GM18507 (cell line): ENCODE results near the gene MALAT1.
"Not testable (repeated sequence)": the region's sequence is repeated elsewhere in the genome, so short reads cannot be mapped to it uniquely, and the experiment has no call there.

Experiments
- DNase-seq: peaks from one replicate; pipeline ENCODE4 v3.0.0; 2011; ENCODE audit warnings: low read depth; ENCODE audit not compliant: insufficient read length; ENCODE audit errors: extremely low spot score
- FAIRE-seq: peaks from 2 replicates; lab custom pipeline; 2011; peaks lifted over from hg19 to GRCh38; lab: Jason Lieb, UNC

MALAT1 gene

DNA sequence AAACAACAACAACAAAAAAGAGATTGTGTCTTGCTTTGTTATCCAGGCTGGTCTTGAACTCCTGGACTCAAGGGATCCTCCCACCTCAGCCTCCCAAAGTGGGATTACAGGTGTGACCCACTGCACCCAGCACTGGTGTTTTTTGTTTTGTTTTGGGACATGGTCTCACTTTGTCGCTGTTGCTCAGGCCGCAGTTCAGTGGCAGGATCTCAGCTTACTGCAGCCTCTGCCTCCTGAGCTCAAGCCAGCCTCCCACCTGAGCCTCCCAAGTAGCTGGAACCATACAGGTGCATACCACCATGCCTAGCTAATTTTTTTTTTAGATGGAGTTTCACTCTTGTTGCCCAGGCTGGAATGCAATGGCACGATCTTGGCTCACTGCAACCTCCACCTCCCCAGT, 13.5 kb downstream of the MALAT1 start:
- not testable (repeated sequence) for DNase-seq, FAIRE-seq

DNA sequence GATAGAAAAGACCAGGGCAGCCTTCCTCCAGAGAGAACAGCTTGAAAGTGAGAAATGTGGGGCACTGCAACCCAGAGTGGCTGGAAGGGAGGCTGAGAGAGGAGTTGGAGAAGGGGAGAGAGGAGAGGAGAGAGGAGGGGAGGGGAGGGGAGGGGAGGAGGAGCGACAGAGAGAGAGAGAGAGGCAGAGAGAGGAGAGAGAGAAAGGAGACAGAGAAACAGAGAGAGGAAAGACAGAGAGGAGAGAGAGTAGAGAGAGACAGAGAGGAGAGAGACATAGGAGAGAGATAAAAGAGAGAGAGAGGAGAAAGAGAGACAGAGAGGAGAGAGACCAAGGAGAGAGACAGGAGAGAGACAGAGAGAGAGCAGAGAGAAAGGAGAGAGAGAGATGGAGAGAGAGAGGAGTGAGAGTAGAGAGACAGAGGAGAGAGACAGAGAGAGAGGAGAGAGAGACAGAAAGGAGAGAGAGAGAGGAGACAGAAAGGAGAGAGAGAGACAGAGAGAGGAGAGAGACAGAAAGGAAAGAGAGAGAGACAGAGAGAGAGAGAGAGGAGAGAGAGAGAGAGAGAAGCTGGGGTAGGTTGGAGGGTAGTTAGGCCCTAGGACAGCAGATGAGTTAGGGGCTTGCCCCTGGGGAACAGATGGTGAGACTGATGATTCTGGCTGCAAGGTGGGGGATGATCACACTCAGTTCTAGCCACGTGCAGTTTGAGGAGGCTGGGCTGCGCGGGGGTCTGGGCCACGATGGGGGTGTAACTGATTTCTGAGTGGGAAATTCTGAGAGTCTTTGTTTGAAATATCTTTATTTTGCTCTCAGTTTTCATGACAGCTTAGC, 17.5 kb downstream of the MALAT1 start:
- FAIRE-seq: no peak

DNA sequence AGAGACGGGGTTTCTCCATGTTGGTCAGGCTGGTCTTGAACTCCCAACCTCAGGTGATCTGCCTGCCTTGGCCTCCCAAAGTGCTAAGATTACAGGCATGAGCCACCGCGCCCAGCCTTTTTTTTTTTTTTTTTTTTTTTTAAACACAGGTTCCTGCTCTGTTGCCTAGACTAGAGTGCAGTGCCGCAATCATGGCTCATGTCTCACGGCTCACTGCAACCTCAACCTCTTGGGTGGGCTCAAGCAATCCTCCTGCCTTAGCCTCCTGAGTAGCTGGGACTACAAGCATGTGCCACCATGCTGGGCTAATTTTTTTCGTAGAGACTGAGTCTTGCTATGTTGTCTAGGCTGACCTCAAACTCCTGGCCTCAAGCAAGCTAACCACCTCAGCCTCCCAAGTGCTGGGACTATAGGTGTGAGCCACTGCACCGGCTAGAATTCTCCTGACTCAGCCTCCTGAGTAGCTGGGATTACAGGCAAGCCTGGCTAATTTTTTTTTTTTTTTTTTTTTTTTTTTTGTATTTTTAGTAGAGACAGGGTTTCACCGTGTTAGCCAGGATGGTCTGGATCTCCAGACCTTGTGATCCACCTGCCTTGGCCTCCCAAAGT, 20.2 kb downstream of the MALAT1 start:
- not testable (repeated sequence) for FAIRE-seq, DNase-seq

More for the DNA sequence above, 17.5 kb downstream of the MALAT1 start:
- DNase-seq: no peak

DNA sequence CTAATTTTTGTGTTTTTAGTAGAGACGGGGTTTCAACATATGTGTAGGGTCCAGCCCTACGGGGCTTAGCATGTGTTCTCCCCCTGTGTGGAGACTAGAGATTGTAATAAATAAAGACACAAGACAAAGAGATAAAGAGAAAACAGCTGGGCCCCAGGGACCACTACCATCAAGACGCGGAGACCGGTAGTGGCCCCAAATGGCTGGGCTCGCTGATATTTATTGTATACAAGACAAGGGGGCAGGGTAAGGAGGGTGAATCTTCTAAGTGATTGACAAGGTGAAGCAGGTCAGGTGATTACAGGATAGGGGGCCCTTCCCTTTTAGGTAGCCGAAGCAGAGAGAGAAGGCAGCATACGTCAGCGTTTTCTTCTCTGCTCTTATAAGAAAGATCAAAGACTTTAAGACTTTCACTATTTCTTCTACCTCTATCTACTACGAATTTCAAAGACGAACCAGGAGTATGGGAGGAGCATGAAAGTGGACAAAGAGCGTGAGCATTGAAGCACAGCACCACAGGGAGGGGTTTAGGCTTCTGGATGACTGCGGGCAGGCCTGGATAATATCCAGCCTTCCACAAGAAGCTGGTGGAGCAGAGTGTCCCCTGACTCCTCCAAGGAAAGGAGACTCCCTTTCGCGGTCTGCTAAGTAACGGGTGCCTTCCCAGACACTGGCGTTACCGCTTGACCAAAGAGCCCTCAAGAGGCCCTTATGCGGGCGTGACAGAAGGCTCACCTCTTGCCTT, 23.1 kb downstream of the MALAT1 start:
- DNase-seq, FAIRE-seq: not testable (repeated sequence)

DNA sequence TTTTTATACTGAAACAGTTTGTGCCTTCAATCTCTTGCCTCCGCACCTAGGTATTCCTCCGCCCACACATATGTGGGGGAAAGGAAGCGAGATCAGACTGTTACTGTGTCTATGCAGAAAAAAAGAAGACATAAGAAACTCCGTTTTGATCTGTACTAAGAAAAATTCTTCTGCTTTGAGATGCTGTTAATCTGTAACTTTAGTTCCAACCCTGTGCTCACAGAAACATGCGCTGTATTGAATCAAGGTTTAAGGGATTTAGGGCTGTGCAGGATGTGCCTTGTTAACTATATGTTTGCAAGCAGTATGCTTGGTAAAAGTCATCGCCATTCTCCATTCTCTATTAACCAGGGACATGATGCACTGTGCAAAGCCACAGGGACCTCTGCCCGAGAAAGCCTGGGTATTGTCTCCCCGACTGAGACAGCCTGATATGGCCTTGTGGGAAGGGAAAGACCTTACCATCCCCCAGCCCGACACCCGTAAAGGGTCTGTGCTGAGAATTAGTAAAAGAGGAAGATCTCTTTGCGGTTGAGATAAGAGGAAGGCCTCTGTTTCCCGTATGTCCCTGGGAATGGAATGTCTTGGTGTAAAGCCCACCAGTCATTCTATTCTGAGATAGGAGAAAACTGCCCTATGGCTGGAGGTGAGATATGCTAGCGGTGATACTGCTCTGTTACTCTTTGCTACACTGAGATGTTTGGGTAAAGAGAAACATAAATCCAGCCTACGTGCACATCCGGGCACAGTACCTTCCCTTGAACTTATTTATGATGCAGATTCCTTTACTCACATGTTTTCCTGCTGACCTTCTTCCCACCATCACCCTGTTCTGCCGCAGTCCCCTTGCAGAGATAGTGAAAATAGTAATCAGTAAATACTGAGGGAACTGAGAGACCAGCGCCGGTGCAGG, 24.1 kb downstream of the MALAT1 start:
- FAIRE-seq: peak; percentile 54
- not testable (repeated sequence) for DNase-seq

DNA sequence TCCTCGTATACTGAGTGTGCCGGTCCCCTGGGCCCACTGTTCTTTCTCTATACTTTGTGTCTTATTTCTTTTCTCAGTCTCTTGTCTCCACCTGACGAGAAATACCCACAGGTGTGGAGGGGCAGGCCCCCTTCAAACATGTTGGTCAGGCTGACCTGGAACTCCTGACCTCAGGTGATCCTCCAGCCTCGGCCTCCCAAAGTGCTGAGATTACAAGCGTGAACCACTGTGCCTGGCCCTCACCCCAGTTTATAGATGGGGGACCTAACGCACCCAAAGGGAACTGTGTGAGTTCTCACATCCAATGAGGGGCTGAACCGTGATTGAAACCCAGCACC, 24.8 kb downstream of the MALAT1 start:
- DNase-seq, FAIRE-seq: not testable (repeated sequence)

DNA sequence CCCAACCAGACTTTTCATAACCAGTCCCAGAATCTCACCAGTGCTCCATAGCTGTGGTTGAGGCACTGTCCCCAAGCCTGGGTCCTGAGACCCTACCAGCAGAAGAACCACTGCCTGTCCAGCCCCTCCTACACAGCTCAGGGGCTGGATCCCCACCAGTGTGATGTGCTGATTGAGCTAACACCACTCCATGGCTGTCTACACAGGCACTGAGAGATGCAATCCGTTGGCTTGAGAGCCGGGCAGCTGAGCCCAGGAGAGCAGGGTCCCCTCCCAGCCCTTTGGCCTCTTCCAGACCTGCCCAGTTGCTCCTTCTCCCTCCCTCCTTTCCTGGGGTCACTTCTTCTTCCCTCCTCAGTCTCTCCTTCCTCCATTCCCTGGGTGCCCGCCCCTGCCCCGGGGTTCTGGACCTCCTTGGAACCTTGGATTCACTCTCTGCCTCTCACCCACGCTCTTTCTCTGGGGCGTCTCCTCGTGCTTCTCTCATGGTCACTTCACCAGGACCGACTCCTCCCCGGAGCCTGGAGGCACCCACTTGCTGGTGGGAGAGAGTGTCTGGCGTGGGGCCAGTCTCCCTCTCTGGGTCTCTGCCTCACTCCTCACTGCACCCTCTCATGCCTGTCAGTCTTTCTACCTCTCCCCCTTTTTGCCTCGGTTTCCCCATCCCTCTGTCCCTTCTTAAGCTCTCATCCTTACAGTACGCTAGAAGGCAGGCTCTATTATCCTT, 25.3 kb downstream of the MALAT1 start:
- FAIRE-seq (no peak), DNase-seq (no peak)

DNA sequence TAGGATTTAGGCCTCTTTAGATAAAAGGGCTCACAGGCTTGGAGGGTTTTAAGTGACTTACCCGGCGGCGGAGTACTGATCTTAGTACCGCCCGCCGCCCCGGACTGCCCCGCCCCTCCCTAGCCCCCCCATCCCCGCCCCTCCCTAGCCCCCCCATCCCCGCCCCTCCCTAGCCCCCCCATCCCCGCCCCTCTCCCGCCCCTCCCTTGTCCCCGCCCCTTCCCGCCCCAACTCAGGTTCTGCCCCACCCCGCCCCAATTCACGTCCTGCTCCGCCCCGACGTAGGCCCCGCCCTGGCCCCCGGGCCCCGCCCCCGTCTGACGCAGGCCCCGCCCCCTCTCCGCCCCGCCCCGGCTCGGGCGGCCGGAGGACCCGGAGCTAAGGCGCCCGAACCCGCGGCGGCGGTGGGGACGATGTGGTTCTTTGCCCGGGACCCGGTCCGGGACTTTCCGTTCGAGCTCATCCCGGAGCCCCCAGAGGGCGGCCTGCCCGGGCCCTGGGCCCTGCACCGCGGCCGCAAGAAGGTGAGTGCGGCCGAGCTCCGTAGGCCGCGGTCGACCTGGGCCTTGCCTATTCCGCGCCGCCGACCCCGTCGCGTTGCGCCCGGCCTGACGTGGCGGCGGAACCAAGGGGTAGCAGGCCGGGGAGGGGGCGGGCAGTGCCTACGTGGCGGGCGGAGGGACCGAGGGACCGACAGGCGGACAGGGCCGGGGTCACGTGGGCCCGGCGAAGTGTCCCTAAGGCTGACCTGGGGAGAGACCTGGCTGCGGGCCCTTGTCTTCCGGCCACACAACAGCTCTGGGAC, 26.1 kb downstream of the MALAT1 start, which contains the start of gene SCYL1:
TSS of gene SCYL1 (plus strand) at position 343 of the 805 bp plus-strand sequence. CDS start at position 414, 71 bp downstream.
- FAIRE-seq (no peak), DNase-seq (peak; percentile 88)

DNA sequence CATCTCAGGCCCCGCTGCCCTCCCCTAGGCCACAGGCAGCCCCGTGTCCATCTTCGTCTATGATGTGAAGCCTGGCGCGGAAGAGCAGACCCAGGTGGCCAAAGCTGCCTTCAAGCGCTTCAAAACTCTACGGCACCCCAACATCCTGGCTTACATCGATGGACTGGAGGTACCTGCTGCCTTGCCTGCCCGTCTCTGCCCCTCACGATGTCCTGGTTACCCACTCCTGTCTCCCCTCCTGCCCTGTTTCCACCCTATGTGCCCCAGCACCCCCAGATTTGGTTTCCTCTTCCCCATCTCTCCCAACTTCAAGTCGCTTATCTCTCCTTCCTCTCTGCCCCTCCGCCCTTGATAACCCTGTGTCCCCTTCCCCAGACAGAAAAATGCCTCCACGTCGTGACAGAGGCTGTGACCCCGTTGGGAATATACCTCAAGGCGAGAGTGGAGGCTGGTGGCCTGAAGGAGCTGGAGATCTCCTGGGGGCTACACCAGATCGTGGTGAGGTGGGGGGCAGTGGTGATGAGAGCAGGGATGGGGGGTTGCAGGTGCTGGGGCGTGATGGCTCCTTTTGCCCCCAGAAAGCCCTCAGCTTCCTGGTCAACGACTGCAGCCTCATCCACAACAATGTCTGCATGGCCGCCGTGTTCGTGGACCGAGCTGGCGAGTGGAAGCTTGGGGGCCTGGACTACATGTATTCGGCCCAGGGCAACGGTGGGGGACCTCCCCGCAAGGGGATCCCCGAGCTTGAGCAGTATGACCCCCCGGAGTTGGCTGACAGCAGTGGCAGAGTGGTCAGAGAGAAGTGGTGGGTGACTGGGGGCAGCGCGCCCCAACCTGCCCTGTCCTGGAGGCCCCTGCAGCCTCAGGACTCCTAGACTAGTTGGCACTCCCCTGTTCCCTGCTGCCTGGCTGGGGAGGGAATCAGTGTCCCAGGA, 27.0 kb downstream of the MALAT1 start:
- DNase-seq (no peak), FAIRE-seq (no peak)

DNA sequence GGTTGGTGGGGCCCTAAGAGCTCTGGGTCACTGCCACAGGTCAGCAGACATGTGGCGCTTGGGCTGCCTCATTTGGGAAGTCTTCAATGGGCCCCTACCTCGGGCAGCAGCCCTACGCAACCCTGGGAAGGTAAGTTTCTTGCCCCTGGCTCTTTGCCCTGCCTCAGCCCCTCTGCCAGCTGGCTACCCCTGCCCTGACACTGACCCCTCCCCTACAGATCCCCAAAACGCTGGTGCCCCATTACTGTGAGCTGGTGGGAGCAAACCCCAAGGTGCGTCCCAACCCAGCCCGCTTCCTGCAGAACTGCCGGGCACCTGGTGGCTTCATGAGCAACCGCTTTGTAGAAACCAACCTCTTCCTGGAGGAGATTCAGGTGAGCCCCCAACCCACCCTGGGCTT, 27.9 kb downstream of the MALAT1 start:
- no peak for FAIRE-seq

DNA sequence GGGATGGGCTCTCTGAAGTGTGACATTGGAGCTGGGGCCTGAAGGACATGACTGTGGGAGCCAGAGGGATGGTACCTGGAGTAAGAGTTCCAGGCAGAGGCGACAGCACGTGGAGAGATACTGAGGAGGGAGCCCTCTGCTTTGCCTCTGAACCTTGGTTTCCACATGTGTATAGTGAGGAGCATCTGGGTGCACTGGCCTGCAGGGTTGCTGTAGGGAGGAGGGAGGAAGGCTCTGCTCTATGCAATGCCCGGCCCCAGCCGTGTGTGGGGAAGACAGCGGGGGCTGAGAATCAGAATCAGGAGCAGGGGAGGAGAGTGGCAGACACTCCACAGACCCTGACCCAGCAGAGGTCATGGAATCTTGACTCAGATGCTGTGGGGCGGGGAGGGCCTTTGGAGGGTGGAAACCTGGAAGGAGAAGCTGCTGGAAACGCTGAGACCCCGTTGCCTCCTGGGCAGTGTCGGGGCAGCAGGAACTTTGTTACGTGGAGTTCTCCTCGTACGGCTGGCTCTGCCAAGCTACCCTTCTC, 30.0 kb downstream of the MALAT1 start:
- no peak for FAIRE-seq
- DNase-seq: no peak

More for the DNA sequence above, 27.9 kb downstream of the MALAT1 start:
- no peak for DNase-seq

DNA sequence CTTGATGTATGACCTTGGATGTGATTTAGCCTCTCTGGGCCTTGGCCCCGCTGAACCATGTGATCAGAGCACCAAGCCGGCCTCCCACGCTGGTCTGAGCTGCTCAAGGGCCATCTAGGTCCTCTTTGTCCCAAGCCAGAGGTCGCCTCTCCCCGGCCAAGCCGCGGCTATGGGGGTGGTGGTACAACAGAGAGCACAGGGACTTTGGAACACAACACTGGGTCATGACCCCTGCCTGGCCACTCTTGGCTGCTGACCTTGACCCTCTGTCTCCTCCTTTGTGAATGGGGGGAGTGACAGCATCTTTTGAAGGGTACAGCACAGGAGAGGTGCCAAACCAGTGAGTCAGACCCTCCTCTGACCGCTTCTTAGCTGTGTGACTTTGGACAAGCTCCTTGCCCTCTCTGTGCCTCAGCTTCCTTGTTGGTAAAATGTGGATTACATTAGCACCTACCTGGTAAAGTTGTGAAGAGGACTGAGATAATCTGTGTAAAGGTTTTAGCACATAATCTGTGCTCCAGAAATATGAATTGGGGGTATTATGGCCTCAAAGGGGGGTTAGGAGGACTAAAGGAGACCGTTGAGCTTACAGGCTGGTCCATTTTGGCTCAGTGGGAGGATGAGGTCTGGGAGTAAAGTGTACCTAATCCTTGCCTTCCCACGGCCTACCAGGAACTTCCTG, 30.8 kb downstream of the MALAT1 start:
- no peak for FAIRE-seq

DNA sequence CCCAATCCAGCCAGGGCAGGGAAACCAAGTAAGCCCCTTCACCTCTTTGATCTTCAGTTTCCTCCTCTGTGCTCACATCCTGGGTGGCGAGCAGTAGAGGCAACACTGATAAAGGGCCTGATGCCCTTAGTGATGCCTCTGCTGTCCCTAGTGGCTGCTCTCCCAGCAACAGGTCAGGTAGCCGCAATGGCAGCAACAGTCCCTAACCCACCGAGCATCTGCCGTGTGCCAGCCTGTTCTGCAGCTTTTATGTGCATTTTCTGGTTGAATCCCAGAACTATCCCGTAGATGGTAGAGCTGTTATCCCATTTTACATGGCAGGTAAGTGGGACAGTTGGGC, 31.3 kb downstream of the MALAT1 start:
- DNase-seq: no peak
- no peak for FAIRE-seq

More for the DNA sequence above, 30.8 kb downstream of the MALAT1 start:
- DNase-seq: no peak

DNA sequence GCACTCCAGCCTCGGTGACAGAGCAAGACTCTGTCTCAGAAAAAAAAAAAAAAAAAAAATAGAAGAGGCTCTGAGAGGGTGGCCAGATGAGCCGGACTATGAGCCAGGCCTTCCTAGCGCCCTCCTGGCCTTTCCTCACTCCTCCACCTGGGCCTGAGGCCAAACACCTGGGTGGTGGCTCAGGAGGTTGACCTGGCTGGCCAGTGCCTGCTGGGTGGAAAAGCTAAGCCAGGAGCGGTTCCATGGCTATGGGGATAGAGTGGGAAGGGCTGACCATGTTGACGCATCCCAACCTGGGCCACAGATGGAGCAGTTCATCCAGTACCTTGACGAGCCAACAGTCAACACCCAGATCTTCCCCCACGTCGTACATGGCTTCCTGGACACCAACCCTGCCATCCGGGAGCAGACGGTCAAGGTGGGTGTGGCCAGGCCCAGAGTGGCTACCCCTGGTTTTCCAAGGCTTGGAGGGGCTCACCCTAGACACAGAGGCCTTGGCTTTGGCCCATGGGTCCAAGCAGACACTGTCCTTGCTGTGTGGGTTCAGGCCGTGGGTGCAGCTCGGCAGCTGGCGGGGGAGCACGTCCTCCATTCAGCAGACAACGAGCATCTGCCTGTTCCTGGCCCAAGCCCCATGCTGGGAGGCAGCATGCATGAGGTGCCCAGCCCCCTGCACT, 33.7 kb downstream of the MALAT1 start:
- FAIRE-seq (no peak), DNase-seq (no peak)

DNA sequence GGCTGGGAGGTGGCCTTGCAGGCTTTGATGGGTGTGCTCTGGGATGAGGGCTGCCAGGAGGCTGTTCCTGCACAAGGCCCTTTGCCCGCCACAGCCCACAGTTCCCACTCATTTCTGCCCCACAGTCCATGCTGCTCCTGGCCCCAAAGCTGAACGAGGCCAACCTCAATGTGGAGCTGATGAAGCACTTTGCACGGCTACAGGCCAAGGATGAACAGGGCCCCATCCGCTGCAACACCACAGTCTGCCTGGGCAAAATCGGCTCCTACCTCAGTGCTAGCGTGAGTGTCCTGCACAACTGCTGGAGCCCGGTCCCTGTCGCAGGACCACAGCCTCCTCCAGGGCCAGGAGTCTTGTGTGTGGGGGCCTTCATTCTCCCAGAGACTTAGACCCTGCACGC, 36.3 kb downstream of the MALAT1 start:
- FAIRE-seq (no peak), DNase-seq (no peak)
